Measurements from ENCODE around the gene TPGS2. TPM values are rescaled to one million over a fixed set of nuclear protein-coding genes. Genes with fewer than 3 reads are reported as not detected.

Gene TPGS2
- total and polyA plus RNA-seq, 2 of the 8 experiments (the other 6 are each of a cell fraction or from before 2014, with no cell fraction given): 151 to 273 TPM

DNA sequence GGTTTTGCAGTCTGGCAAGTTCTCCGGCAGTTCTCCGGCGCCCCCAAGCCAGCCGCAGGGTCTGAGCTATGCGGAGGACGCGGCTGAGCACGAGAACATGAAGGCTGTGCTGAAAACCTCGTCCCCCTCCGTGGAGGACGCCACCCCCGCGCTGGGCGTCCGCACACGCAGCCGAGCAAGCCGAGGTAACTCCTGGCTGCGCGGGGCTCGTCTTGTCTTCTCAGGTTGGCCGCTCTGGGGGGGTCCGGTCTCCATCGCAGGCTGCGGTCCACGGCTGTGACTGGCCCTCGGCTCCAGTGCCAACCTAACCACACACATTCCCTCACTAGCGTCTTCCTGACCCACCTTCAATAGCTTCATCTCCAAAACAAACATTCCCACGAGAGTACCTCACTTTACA is 68.2 kb downstream of the TPGS2 start:
- Histone ChIP-seq H2BK12ac (ENCODE audit: low read depth, low read length) (no peak overlapping the region), H3K56ac (replicated peaks; ENCODE audit: insufficient read length, low read depth, low read length) (no peak overlapping the region), H4K20me1 (replicated peaks in 1 of 2; ENCODE audit: control insufficient read depth in 1 of 2, insufficient read depth in 2 of 2, low read length in 2 of 2) (no peaks in the 10 kb centered on the region), H3K18ac (ENCODE audit: extremely low read depth, low read length) (no peak overlapping the region), H2BK20ac (ENCODE audit: low read length) (no peak overlapping the region), H4K5ac (ENCODE audit: insufficient read length, low read depth, low read length) (no peak overlapping the region), H3K4me1 (replicated peaks in 1 of 4; ENCODE audit: control insufficient read depth in 3 of 4, insufficient read depth in 4 of 4, low read length in 3 of 4) (peaks cover 0 to 3% (median under 1%) of the 10 kb centered on the region in 4 experiments; a peak in 1 of 7 replicates), H3K79me2 (ENCODE audit: control insufficient read depth in 1 of 2, insufficient read depth in 2 of 2, low read length in 2 of 2) (no peaks in the 10 kb centered on the region), H3K4me3 (ENCODE audit: extremely low read depth in 1 of 4, insufficient read depth in 2 of 4, low read depth in 3 of 4, low read length in 4 of 4) (no peak overlapping the region), H3K79me1 (ENCODE audit: low read depth, low read length) (no peaks in the 10 kb centered on the region), H2BK15ac (ENCODE audit: low read length) (no peak overlapping the region), H3K23ac (ENCODE audit: insufficient read length) (no peak overlapping the region), H3K23me2 (ENCODE audit: low read depth, low read length) (no peaks in the 10 kb centered on the region), H3K4ac (replicated peaks; ENCODE audit: insufficient read length, low read depth, low read length) (no peak overlapping the region), H3K14ac (ENCODE audit: insufficient read length) (no peak overlapping the region), H4K91ac (replicated peaks; ENCODE audit: insufficient read length, low read length) (no peak overlapping the region), H2BK120ac (replicated peaks; ENCODE audit: low read depth, low read length) (no peak overlapping the region), H2BK5ac (ENCODE audit: low read depth, low read length) (no peak overlapping the region), H2AFZ (ENCODE audit: low read length) (no peak overlapping the region), H3K4me2 (ENCODE audit: insufficient read depth in 1 of 2, low read depth in 2 of 2, low read length in 2 of 2) (no peak overlapping the region), H3K9me3 (ENCODE audit: insufficient read depth in 2 of 2, low read depth in 1 of 2, low read length in 1 of 2) (no peaks in the 10 kb centered on the region; a peak in 1 of 4 replicates), H3K27ac (ENCODE audit: low read depth, low read length) (no peak overlapping the region), H3K9ac (replicated peaks in 1 of 4; ENCODE audit: extremely low read depth in 1 of 4, low read depth in 3 of 4, low read length in 3 of 4) (no peak overlapping the region), H4K8ac (ENCODE audit: extremely low read depth, insufficient read depth, low read length) (peak overlapping the region; percentile 69), H3K27me3 (replicated peaks in 1 of 4; ENCODE audit: control insufficient read depth in 3 of 4, extremely low read depth in 1 of 4, insufficient read depth in 3 of 4, low read length in 3 of 4) (no peaks in the 10 kb centered on the region), H2AK5ac (ENCODE audit: low read depth, low read length) (no peak overlapping the region), H3K36me3 (ENCODE audit: control insufficient read depth in 2 of 4, insufficient read depth in 4 of 4, low read length in 3 of 4) (no peaks in the 10 kb centered on the region)
- DNase-seq (ENCODE audit: low read depth in 1 of 2, low spot score in 2 of 2) (no peak), FAIRE-seq (no peak)
- ChIA-PET CTCF (ENCODE audit: partially characterized antibody) (interaction anchor here (0.9 to 2.7 kb wide), 5 partner anchors 48 to 348 kb away, joined by 3 to 17 read pairs (median 3); no protein-coding TSS in a partner anchor), POLR2A (ENCODE audit: partially characterized antibody) (no interaction called here)
- WGBS, 2 experiments (ENCODE audit: extremely low coverage in 1 of 2, insufficient coverage in 1 of 2, insufficient read length in 1 of 2, insufficient replicate concordance in 2 of 2, low coverage in 1 of 2, low lambda C conversion rate in 2 of 2, missing lambda C conversion rate in 1 of 2): 95% methylated on average over 29 of the region's 29 CpGs; no CpG with 5 or more reads in 1 of the 2 experiments
- no peak for TF ChIP-seq CEBPB (IDR thresholded peaks at IDR 0.05; ENCODE audit: low read depth, low read length)
- TF ChIP-seq RAD21 (IDR thresholded peaks at IDR 0.05 in 1 of 2, conservative IDR thresholded peaks at IDR 0.05 in 1 of 2; ENCODE audit: low read depth in 2 of 2, low read length in 2 of 2): peak in 1 of 2 experiments; percentile 12; a peak in 1 of 4 replicates
- TF ChIP-seq RBBP5 (IDR thresholded peaks at IDR 0.05; ENCODE audit: borderline replicate concordance, low read depth, low read length): no peak
- no peak for TF ChIP-seq HDAC6 (IDR thresholded peaks at IDR 0.05; ENCODE audit: low read depth, low read length)
- no peak for TF ChIP-seq PHF8 (conservative IDR thresholded peaks at IDR 0.05; ENCODE audit: low read depth, low read length)
- no peak for TF ChIP-seq SIRT6 (IDR thresholded peaks at IDR 0.05; ENCODE audit: low read length)
- no peak for TF ChIP-seq SAP30 (IDR thresholded peaks at IDR 0.05; ENCODE audit: insufficient read depth, insufficient replicate concordance, low read length)

Measured in H1 (cell line).